Lower leg skin (tissue), 3 donors: ENCODE results near the gene SLC38A6.

Source experiments
- CTCF ChIP-seq, 3 donors: fragments of 450-650 bp; IDR thresholded peaks; one replicate each; pipeline ENCODE4 v1.5.1; 2016; ENCODE audit warnings: antibody characterized with exemption in 3 of 3, mild to moderate bottlenecking in 3 of 3, moderate library complexity in 2 of 3
- POLR2A ChIP-seq, 2 donors: fragments of 450-650 bp; IDR thresholded peaks; one replicate each; pipeline ENCODE4 v1.6.1; 2016 to 2017; ENCODE audit warnings: antibody characterized with exemption in 2 of 2, mild to moderate bottlenecking in 1 of 2, moderate library complexity in 1 of 2

GRCh38 chr14:61026526-61026925, 45.5 kb downstream of the SLC38A6 start:
- TF ChIP-seq CTCF (IDR thresholded peaks at IDR 0.05) = no peak
- no peak for TF ChIP-seq POLR2A (IDR thresholded peaks at IDR 0.05)
